ENCODE data around the gene SLC35C1.

GRCh38 chr11:45843158-45843924 is 38.4 kb downstream of the SLC35C1 start:
- TF ChIP-seq POLR2AphosphoS5 (IDR thresholded peaks at IDR 0.05; ENCODE audit: low read depth, low read length) (no peak), TAF1 (IDR thresholded peaks at IDR 0.05; ENCODE audit: borderline replicate concordance, insufficient read depth, low read length) (no peak)
